Left ventricle myocardium inferior (tissue), 1 donor: ENCODE results near the gene VILL. TPM values are rescaled to one million over a fixed set of nuclear protein-coding genes. Genes with fewer than 3 reads are reported as not detected.
"Not testable (repeated sequence)": the region's sequence is repeated elsewhere in the genome, so short reads cannot be mapped to it uniquely, and the experiment has no call there.

Experiments used
- DNase-seq: peaks from one replicate; pipeline ENCODE4 v3.0.0-alpha.2; 2020
- H3K27ac ChIP-seq: fragments of 200-600 bp; replicated peaks from 2 replicates; pipeline ENCODE4 v1.8.0; 2021
- H3K27me3 ChIP-seq: fragments of 200-600 bp; 2 replicates; pipeline ENCODE4 v1.8.0; 2021; ENCODE audit warnings: low read depth
- H3K36me3 ChIP-seq: fragments of 200-600 bp; 2 replicates; pipeline ENCODE4 v1.8.0; 2021
- H3K4me1 ChIP-seq: fragments of 200-600 bp; 2 replicates; pipeline ENCODE4 v1.8.0; 2021
- H3K4me3 ChIP-seq: fragments of 200-600 bp; 2 replicates; pipeline ENCODE4 v1.8.0; 2021; ENCODE audit warnings: mild to moderate bottlenecking, moderate library complexity
- H3K9me3 ChIP-seq: fragments of 200-600 bp; replicated peaks from 2 replicates; pipeline ENCODE4 v1.8.0; 2021
- intact Hi-C: fragments of 100-400 bp; cut with micrococcal nuclease; formaldehyde crosslinking; loops from one replicate; pipeline ENCODE4 v1.11.0; 2022
- total RNA-seq: library from RNA; stranded (reverse); fragmentation: NEBNext Ultra II Directional; extraction: Animal tissue kit (Norgen Biotek cat#: 25700); gene quantifications from one replicate; pipeline ENCODE4 v1.2.1, GENCODE V29; 2021
- TF ChIP-seq, protein P1 (sequence below): fragments of 200-600 bp; IDR thresholded peaks from 2 replicates; pipeline ENCODE4 v1.8.0; 2021; ENCODE audit warnings: antibody characterized with exemption, mild to moderate bottlenecking, borderline replicate concordance
- donor health status: DM: no; HTN: yes; CAD: no; lungs with severe emphysema.

The VILL gene
- total RNA-seq, 1 donor from 2014 or later, result 3.6 TPM

DNA sequence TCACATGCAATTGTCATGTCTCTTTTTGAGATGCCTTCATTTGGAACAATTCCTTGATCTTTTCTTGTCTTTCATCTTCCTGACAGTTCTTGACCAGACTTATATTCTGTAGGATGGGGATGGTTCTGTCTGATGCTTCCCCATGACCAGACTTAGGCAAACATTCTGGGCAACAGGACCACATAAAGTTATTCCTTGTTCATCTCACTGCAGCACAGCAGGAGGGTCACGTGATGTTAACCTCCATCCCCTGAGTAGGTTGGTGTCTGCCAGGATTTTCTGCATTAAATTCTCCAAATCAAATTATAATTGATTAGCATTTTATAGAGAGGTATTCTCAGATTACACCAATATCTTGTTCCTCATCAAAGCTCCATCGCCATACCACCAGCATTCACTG lies 56.2 kb downstream of the VILL start:
- no peaks in the 10 kb centered on the region for H3K27me3 ChIP-seq
- DNase-seq, result no peak
- no peak overlapping the region for H3K27ac ChIP-seq
- H3K9me3 ChIP-seq, result no peaks in the 10 kb centered on the region
- H3K4me3 ChIP-seq, result no peak overlapping the region
- no peaks in the 10 kb centered on the region for H3K4me1 ChIP-seq
- intact Hi-C loops, result no loop called here
- no peaks in the 10 kb centered on the region for H3K36me3 ChIP-seq
- TF ChIP-seq, protein P1, sequence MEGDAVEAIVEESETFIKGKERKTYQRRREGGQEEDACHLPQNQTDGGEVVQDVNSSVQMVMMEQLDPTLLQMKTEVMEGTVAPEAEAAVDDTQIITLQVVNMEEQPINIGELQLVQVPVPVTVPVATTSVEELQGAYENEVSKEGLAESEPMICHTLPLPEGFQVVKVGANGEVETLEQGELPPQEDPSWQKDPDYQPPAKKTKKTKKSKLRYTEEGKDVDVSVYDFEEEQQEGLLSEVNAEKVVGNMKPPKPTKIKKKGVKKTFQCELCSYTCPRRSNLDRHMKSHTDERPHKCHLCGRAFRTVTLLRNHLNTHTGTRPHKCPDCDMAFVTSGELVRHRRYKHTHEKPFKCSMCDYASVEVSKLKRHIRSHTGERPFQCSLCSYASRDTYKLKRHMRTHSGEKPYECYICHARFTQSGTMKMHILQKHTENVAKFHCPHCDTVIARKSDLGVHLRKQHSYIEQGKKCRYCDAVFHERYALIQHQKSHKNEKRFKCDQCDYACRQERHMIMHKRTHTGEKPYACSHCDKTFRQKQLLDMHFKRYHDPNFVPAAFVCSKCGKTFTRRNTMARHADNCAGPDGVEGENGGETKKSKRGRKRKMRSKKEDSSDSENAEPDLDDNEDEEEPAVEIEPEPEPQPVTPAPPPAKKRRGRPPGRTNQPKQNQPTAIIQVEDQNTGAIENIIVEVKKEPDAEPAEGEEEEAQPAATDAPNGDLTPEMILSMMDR, result no peak

DNA sequence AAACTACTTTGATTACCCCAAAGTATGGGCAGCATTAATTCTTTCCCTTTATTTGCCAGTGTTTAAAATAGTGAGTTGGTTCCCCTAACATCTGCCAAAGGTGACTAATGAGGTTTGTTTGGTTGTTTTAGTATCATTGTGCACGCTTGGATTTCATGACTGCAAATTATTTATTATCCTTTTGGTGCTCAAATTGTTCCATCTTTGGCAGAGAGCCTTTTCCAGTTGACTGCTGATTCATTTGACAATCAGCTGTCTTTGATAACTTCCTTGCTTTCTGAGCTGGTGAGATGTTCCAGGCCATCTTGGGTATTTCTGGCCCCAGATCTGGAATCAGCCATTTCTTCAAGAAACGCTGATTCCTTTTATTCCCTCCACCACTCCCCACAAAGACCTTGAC lies 57.3 kb downstream of the VILL start:
- no peak for DNase-seq
- Histone ChIP-seq H3K27ac (no peak overlapping the region), H3K9me3 (no peaks in the 10 kb centered on the region), H3K4me1 (no peaks in the 10 kb centered on the region), H3K27me3 (no peaks in the 10 kb centered on the region), H3K36me3 (no peaks in the 10 kb centered on the region), H3K4me3 (no peak overlapping the region)
- intact Hi-C loops, result no loop called here
- TF ChIP-seq, protein P1, result no peak

DNA sequence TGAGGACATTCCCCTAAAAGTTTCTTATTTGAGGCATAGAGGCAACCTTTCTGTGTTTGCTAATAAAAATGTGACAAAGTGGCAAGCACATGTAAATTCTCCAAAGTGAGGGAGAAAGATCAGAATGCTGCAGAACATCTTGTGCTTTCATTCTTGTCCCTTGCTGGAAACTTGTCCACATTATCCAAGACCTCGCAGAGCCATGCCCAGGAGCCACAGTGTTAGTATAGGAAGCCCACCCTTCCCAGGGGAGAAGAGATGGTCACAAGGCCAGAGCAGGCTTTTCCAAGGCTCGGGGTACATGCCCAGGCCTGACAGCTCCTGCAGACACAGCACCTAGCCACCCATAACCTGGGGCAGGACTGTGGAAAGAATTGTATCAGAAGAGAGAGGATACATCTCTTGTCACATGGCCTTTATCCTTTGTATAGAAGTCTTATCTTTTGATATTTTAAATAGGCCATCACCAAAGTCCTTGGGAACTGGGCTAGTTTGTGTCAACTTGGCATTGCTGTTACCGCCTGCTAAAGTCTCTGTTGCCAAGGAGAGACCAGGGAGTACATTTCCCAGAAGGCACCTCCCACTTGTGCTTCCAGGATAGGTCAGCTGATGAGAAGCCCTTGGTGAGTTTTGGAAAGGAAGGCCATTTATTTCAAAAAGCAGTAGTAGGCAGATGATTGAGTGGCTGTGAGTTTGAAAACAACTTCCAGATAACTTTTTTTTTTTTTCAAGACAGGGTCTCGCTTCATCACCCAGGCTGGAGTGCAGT lies 59.0 kb downstream of the VILL start:
- TF ChIP-seq, protein P1, result no peak
- no peak for DNase-seq
- no peaks in the 10 kb centered on the region for H3K27me3 ChIP-seq
- intact Hi-C loops, result no loop called here
- no peaks in the 10 kb centered on the region for H3K36me3 ChIP-seq
- no peaks in the 10 kb centered on the region for H3K9me3 ChIP-seq
- no peak overlapping the region for H3K4me3 ChIP-seq
- no peak overlapping the region for H3K27ac ChIP-seq
- no peaks in the 10 kb centered on the region for H3K4me1 ChIP-seq

DNA sequence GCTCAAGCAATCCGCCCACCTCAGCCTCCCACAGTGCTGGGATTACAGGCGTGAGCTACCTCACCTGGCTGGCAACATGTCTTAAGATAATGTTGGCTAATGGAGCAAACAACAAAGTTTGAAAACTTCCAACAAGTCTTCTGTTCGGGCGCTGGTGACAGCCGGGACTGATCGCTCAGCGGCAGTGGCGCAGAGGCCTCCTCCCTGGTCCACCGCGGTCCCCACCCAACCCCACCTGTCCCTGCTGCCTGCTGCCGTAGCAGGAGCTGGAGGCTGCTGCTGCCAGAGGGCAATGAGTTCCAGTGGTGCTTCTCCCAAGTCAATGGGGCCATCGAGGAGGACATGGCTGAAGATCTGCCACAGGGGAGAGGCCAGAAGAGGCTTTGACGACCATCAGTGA lies 60.5 kb downstream of the VILL start:
- intact Hi-C loops, result no loop called here
- Histone ChIP-seq H3K4me1 (no peaks in the 10 kb centered on the region), H3K27ac (no peak overlapping the region), H3K36me3 (no peaks in the 10 kb centered on the region), H3K27me3 (no peaks in the 10 kb centered on the region), H3K4me3 (no peak overlapping the region), H3K9me3 (no peaks in the 10 kb centered on the region)
- no peak for DNase-seq
- TF ChIP-seq, protein P1, result no peak

DNA sequence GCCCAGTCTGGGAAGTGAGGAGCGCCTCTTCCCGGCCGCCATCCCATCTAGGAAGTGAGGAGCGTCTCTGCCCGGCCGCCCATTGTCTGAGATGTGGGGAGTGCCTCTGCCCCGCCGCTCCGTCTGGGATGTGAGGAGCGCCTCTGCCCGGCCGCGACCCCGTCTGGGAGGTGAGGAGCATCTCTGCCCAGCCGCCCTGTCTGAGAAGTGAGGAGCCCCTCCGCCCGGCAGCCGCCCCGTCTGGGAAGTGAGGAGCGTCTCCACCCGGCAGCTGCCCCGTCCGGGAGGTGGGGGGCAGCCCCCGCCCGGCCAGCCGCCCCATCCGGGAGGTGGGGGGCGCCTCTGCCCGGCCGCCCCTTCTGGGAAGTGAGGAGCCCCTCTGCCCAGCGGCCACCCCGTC lies 62.7 kb downstream of the VILL start:
- H3K27ac ChIP-seq, result not testable (repeated sequence)

DNA sequence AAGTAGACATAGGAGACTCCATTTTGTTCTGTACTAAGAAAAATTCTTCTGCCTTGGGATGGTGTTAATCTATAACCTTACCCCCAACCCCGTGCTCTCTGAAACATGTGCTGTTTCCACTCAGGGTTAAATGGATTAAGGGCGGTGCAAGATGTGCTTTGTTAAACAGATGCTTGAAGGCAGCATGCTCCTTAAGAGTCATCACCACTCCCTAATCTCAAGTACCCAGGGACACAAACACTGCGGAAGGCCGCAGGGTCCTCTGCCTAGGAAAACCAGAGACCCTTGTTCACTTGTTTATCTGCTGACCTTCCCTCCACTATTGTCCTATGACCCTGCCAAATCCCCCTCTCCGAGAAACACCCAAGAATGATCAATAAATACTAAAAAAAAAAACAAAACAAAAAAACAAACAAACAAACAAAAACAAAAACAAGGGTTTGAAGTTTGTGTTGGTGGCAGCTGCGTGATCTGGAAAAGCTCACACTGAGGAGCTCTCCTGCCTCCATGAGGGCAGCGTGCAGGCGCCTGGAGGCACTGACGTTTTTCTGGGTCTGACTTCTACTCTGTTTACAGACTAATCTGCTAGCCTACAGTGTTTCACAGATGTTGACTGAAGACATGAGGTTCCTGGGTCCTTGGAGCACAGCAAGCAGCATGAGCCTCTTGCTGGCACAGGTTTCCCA lies 63.4 kb downstream of the VILL start:
- H3K4me3 ChIP-seq, H3K27me3 ChIP-seq, H3K4me1 ChIP-seq, H3K36me3 ChIP-seq, DNase-seq, H3K9me3 ChIP-seq, H3K27ac ChIP-seq, intact Hi-C loops: not testable (repeated sequence)

More for the DNA sequence above, 62.7 kb downstream of the VILL start:
- H3K4me1 ChIP-seq, DNase-seq, intact Hi-C loops, H3K36me3 ChIP-seq, H3K4me3 ChIP-seq, H3K27me3 ChIP-seq, H3K9me3 ChIP-seq: not testable (repeated sequence)
